GM23248 (cell line): Measurements from ENCODE around the gene SMARCA2. TPM values are rescaled to one million over a fixed set of nuclear protein-coding genes. Genes with fewer than 3 reads are reported as not detected.

ENCODE experiments used
- DNase-seq: peaks from one replicate; pipeline ENCODE4 v3.0.0-alpha.2; 2015
- H2AFZ ChIP-seq: fragments of 200-600 bp; sonication (generic); 2 replicates; pipeline ENCODE4 v1.6.1; 2016; ENCODE audit warnings: antibody characterized with exemption
- H3F3A ChIP-seq: fragments of 200-600 bp; sonication (generic); 2 replicates; pipeline ENCODE4 v1.6.1; 2016; ENCODE audit warnings: mild to moderate bottlenecking, antibody characterized with exemption, mixed run types; ENCODE audit not compliant: insufficient read depth
- H3K27ac ChIP-seq: fragments of 200-600 bp; sonication (generic); 2 replicates; pipeline ENCODE4 v1.5.1; 2016; ENCODE audit warnings: mild to moderate bottlenecking
- H3K27me3 ChIP-seq: fragments of 200-600 bp; sonication (generic); replicated peaks from 2 replicates; pipeline ENCODE4 v1.6.1; 2016; ENCODE audit warnings: mild to moderate bottlenecking; ENCODE audit not compliant: insufficient read depth
- H3K36me3 ChIP-seq: fragments of 200-600 bp; sonication (generic); 2 replicates; pipeline ENCODE4 v1.6.1; 2016; ENCODE audit warnings: low read depth, mild to moderate bottlenecking
- H3K4me1 ChIP-seq: fragments of 200-600 bp; sonication (generic); 2 replicates; pipeline ENCODE4 v1.6.1; 2016; ENCODE audit warnings: mild to moderate bottlenecking; ENCODE audit not compliant: insufficient read depth
- H3K4me2 ChIP-seq: fragments of 200-600 bp; sonication (generic); one replicate; pipeline ENCODE4 v1.6.1; 2016; ENCODE audit warnings: mild to moderate bottlenecking; ENCODE audit not compliant: unreplicated experiment
- H3K4me3 ChIP-seq: fragments of 200-600 bp; sonication (generic); 2 replicates; pipeline ENCODE4 v1.5.1; 2016; ENCODE audit warnings: mild to moderate bottlenecking
- H3K79me2 ChIP-seq: fragments of 200-600 bp; sonication (generic); 2 replicates; pipeline ENCODE4 v1.6.1; 2016; ENCODE audit warnings: mild to moderate bottlenecking; ENCODE audit not compliant: insufficient read depth
- H3K9ac ChIP-seq: fragments of 200-600 bp; sonication (generic); 2 replicates; pipeline ENCODE4 v1.6.1; 2016; ENCODE audit warnings: mild to moderate bottlenecking
- H3K9me2 ChIP-seq: fragments of 200-600 bp; sonication (generic); 2 replicates; pipeline ENCODE4 v1.6.1; 2016; ENCODE audit warnings: mixed run types, mild to moderate bottlenecking, moderate library complexity; ENCODE audit not compliant: insufficient read depth
- H3K9me3 ChIP-seq: fragments of 200-600 bp; sonication (generic); one replicate; pipeline ENCODE4 v1.6.1; 2017; ENCODE audit warnings: low read depth
- H4K20me1 ChIP-seq: fragments of 200-600 bp; sonication (generic); 2 replicates; pipeline ENCODE4 v1.6.0; 2016; ENCODE audit not compliant: insufficient read depth
- EZH2 ChIP-seq: fragments of 200-600 bp; sonication (generic); IDR thresholded peaks from 2 replicates; pipeline ENCODE4 v1.6.1; 2018; ENCODE audit warnings: antibody characterized with exemption, mild to moderate bottlenecking; ENCODE audit not compliant: insufficient read depth, poor library complexity, severe bottlenecking
- EZH2phosphoT487 ChIP-seq: fragments of 200-600 bp; sonication (generic); IDR thresholded peaks from 2 replicates; pipeline ENCODE4 v1.6.1; 2018; ENCODE audit warnings: antibody characterized with exemption, moderate library complexity, mild to moderate bottlenecking, low read depth; ENCODE audit not compliant: insufficient read depth
- whole genome bisulfite sequencing, 2 experiments: methylation state at CpG; one replicate each; pipeline ENCODE4 v1.1.6; 2015 to 2017; ENCODE audit warnings: low lambda C conversion rate in 2 of 2, low coverage in 1 of 2; ENCODE audit errors: missing lambda C conversion rate in 2 of 2; 5-methylcytosine and 5-hydroxymethylcytosine counted together
- in situ Hi-C: fragments of 300-500 bp; cut with MboI; formaldehyde crosslinking; loops from 2 replicates; pipeline ENCODE4 v1.15.0; 2020
- polyA plus RNA-seq: library from polyadenylated mRNA; unstranded; fragments of >200 nt; fragmentation: Nextera tagmentation; extraction: Ambion mirVana; gene quantifications from 2 replicates; pipeline ENCODE4 v1.2.1, GENCODE V29; 2016
- total RNA-seq: library from RNA; depleted of rRNA; stranded (reverse); fragments of >200 nt; shearing (Covaris generic); gene quantifications from 2 replicates; pipeline ENCODE4 v1.2.3, GENCODE V29; 2014

SMARCA2 gene
- total and polyA plus RNA-seq, 2 experiments from 2014 or later = 26.7 to 47.4 TPM

DNA sequence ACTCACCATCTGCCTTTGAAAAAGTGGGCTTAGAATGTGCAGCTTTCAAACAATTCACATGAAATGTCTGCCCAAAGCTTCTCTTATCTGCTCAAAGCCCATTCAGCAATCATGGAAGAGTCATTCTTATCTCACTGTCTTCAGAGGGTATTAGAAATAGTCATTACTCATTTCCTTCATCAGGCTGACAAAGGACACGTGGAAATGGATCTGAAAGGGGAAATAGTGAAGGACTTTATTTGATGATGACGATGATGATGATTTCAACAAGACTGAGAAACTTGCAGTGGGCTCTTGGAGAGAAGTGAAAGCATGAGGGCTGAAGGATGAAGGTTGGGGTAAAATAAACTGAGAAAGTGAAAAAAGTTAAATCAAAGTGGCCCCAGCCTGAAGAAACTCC, 194.3 kb downstream of the SMARCA2 start:
- Histone ChIP-seq H3K79me2 (no peaks in the 10 kb centered on the region), H2AFZ (no peak overlapping the region), H4K20me1 (no peaks in the 10 kb centered on the region), H3K27me3 (no peaks in the 10 kb centered on the region), H3K4me3 (no peak overlapping the region), H3K9me2 (no peaks in the 10 kb centered on the region), H3K4me2 (no peak overlapping the region), H3K4me1 (0 out of 2 replicates have a peak, but pooled peaks cover 18% of the 10 kb centered on the region), H3K9ac (no peak overlapping the region), H3K27ac (no peak overlapping the region), H3K9me3 (no peaks in the 10 kb centered on the region), H3K36me3 (no peaks in the 10 kb centered on the region), H3F3A (peaks cover 10% of the 10 kb centered on the region; the same call in 1 of the 2 replicates)
- TF ChIP-seq EZH2phosphoT487 = no peak
- no peak for TF ChIP-seq EZH2
- no peak for DNase-seq
- 42 to 48% methylated on average over 2 of the region's 2 CpGs for WGBS, 2 experiments
- in situ Hi-C loops = no loop called here

DNA sequence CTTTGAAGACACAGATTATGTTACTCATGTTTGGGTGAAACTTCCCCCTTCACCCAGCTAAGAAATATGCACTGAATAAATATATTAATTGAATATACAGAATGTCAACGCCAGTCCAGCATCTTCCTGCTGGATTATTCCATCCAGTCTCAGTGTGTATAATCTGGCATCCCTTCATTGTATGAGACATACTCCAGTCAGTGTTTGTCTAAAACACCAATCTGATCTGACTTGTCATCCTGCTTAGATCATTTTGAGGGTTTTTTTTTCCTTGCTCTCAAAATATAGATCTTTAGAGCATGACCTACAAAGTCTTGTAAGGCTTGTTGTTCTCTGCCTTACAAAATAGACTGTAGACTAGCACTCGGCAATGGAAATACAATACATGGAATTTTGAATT, 195.1 kb downstream of the SMARCA2 start:
- H3K27me3 ChIP-seq = no peaks in the 10 kb centered on the region
- H3K4me2 ChIP-seq = no peak overlapping the region
- H3K9ac ChIP-seq = no peak overlapping the region
- H3K4me3 ChIP-seq = no peak overlapping the region
- H3K9me3 ChIP-seq = no peaks in the 10 kb centered on the region
- H3K27ac ChIP-seq = no peak overlapping the region
- H3K9me2 ChIP-seq = no peaks in the 10 kb centered on the region
- 52 to 54% methylated on average over 2 of the region's 2 CpGs for WGBS, 2 experiments
- H3K79me2 ChIP-seq = no peaks in the 10 kb centered on the region
- TF ChIP-seq EZH2 (no peak), EZH2phosphoT487 (no peak)
- H3F3A ChIP-seq = peaks cover 10% of the 10 kb centered on the region; the same call in 1 of the 2 replicates
- in situ Hi-C loops = no loop called here
- no peak overlapping the region for H2AFZ ChIP-seq
- H3K4me1 ChIP-seq = 0 out of 2 replicates have a peak, but pooled peaks cover 18% of the 10 kb centered on the region
- no peaks in the 10 kb centered on the region for H4K20me1 ChIP-seq
- H3K36me3 ChIP-seq = no peaks in the 10 kb centered on the region
- peak; percentile 65 for DNase-seq

DNA sequence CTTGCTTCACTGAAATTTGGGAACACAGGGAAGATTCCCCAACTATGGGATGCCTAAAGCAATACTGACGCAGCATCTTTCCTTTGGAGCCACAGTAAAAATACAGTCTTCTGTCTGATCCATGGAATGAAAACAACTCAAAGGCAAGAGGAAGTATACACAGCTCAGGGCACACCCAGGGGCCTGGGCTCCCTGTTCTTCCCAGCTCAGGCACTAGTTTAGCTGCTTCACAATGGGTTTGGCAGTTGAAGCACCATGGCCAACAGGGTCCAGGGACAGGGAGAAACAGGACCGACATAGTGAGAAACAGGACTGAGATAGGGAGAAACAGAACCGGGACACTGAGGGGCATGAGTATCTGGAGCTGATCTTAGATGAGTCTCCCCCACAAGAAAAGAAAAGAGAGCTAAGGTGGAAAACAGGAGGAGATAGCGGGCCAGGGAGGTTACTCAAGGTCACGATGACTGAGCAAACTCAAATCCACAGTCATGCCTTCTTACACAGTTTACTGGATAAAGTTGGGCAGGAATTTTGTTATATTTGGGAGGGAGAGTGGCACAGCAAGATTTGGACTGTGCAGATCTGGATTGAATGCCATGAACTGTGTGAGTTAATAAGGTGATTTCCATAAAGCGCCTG, 198.8 kb downstream of the SMARCA2 start:
- no peak overlapping the region for H3K4me2 ChIP-seq
- WGBS, 2 experiments = 77 to 78% methylated on average over 6 of the region's 6 CpGs

DNA sequence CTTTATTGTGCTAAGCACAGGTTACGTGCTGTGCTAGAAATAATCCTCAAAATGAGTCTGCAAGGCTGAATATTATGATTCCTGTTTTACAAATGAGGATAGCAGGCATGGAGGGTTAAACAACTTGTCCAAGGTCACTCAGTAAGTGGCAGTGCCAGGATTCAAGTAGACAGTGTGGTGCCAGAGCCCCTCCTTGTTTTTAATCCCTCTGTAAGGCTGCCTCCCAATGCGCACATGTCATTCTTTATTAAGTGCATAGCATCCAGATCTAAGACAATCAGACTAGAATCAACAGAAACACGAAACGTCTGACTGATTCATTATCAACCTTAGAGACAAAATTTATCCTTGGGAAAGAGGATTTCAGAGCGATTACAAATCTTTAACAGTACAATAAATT, 199.6 kb downstream of the SMARCA2 start:
- H3K4me1 ChIP-seq = 0 out of 2 replicates have a peak, but pooled peaks cover 13% of the 10 kb centered on the region
- no peak overlapping the region for H3K9ac ChIP-seq
- H3K36me3 ChIP-seq = no peaks in the 10 kb centered on the region
- H3K27ac ChIP-seq = no peak overlapping the region
- no peak for TF ChIP-seq EZH2
- in situ Hi-C loops = no loop called here
- no peaks in the 10 kb centered on the region for H4K20me1 ChIP-seq
- no peaks in the 10 kb centered on the region for H3K27me3 ChIP-seq
- no peak overlapping the region for H2AFZ ChIP-seq
- WGBS, 2 experiments = 71 to 76% methylated on average over 5 of the region's 5 CpGs
- H3K79me2 ChIP-seq = no peaks in the 10 kb centered on the region
- H3K9me3 ChIP-seq = no peaks in the 10 kb centered on the region
- no peak overlapping the region for H3K4me3 ChIP-seq
- DNase-seq = no peak
- no peaks in the 10 kb centered on the region for H3K9me2 ChIP-seq
- H3K4me2 ChIP-seq = no peak overlapping the region
- peaks cover 6% of the 10 kb centered on the region; the same call in 1 of the 2 replicates for H3F3A ChIP-seq

More for the DNA sequence above, 198.8 kb downstream of the SMARCA2 start:
- Histone ChIP-seq H3K27ac (no peak overlapping the region), H4K20me1 (no peaks in the 10 kb centered on the region), H3K9ac (no peak overlapping the region), H3K79me2 (no peaks in the 10 kb centered on the region), H3K27me3 (no peaks in the 10 kb centered on the region), H2AFZ (no peak overlapping the region), H3K4me1 (0 out of 2 replicates have a peak, but pooled peaks cover 17% of the 10 kb centered on the region), H3K4me3 (no peak overlapping the region), H3K36me3 (no peaks in the 10 kb centered on the region), H3K9me3 (no peaks in the 10 kb centered on the region), H3K9me2 (no peaks in the 10 kb centered on the region), H3F3A (peaks cover 10% of the 10 kb centered on the region; the same call in 1 of the 2 replicates)
- DNase-seq = no peak
- in situ Hi-C loops = no loop called here
- TF ChIP-seq EZH2phosphoT487 (no peak), EZH2 (no peak)
